DOHH2 (cell line): Measurements from ENCODE around the gene PSG3.
"Not testable (repeated sequence)": the region's sequence is repeated elsewhere in the genome, so short reads cannot be mapped to it uniquely, and the experiment has no call there.

Experiments
- CTCF ChIP-seq: fragments of 200-600 bp; sonication (generic); IDR thresholded peaks from one replicate; pipeline ENCODE4 v1.5.1; 2014; ENCODE audit warnings: antibody characterized with exemption, mild to moderate bottlenecking, low read depth, low read length; ENCODE audit not compliant: poor library complexity, severe bottlenecking
- EZH2phosphoT487 ChIP-seq: fragments of 200-600 bp; sonication (generic); IDR thresholded peaks from 2 replicates; pipeline ENCODE4 v1.6.1; 2017; ENCODE audit warnings: borderline replicate concordance, mild to moderate bottlenecking, antibody characterized with exemption, low read length, moderate library complexity, mixed read lengths

GRCh38 chr19:42728341-42728740, 11.9 kb downstream of the PSG3 start:
- not testable (repeated sequence) for TF ChIP-seq CTCF, EZH2phosphoT487
